Non-pigmented ciliary epithelial cell (primary cell): Measurements from ENCODE around the gene NAA40.

ENCODE experiments used
- DNase-seq: peaks from one replicate; pipeline ENCODE4 v3.0.0-alpha.2; 2010; ENCODE audit warnings: low read depth

Gene NAA40

GRCh38 chr11:63986932-63987513, 48.2 kb downstream of the NAA40 start:
- DNase-seq, result no peak

GRCh38 chr11:63991558-63991957, 52.8 kb downstream of the NAA40 start:
- DNase-seq, result no peak

- DNase-seq, result no peak
These were observed 54.3 kb downstream of the NAA40 start for GRCh38 chr11:63993100-63993499.

- DNase-seq, result no peak
These were observed 55.2 kb downstream of the NAA40 start for GRCh38 chr11:63993993-63994392.

GRCh38 chr11:63996512-63996911, 57.7 kb downstream of the NAA40 start:
- DNase-seq, result no peak

GRCh38 chr11:63997104-63997700, 58.4 kb downstream of the NAA40 start:
- DNase-seq, result no peak

GRCh38 chr11:63997801-63998337, 59.1 kb downstream of the NAA40 start:
- no peak for DNase-seq

GRCh38 chr11:63998558-63999348, 60.0 kb downstream of the NAA40 start:
- DNase-seq, result no peak

GRCh38 chr11:63999349-64000025, 60.7 kb downstream of the NAA40 start:
- peak; percentile 30 for DNase-seq

GRCh38 chr11:64000026-64000739, 61.4 kb downstream of the NAA40 start:
- DNase-seq, result no peak

GRCh38 chr11:64000740-64001483, 62.1 kb downstream of the NAA40 start:
- no peak for DNase-seq

- no peak for DNase-seq
These were observed 63.0 kb downstream of the NAA40 start for GRCh38 chr11:64001484-64002420.

GRCh38 chr11:64003807-64004589, 65.2 kb downstream of the NAA40 start:
- DNase-seq, result no peak

- DNase-seq, result no peak
These were observed 65.8 kb downstream of the NAA40 start for GRCh38 chr11:64004590-64004984.

- no peak for DNase-seq
These were observed 66.9 kb downstream of the NAA40 start for GRCh38 chr11:64005691-64006090.

GRCh38 chr11:64006398-64006797, 67.6 kb downstream of the NAA40 start:
- no peak for DNase-seq
